HEK293T (cell line): ENCODE measurements around the gene CDHR1.

Experiments
- CTCF ChIA-PET: fragments of 350-600 bp; formaldehyde crosslinking; extraction: SDS; loops from one replicate; lab custom pipeline; 2021; ENCODE audit warnings: antibody characterized with exemption, inconsistent platforms; lab: Yijun Ruan, JAX
- POLR2A ChIA-PET: fragments of 350-600 bp; formaldehyde crosslinking; extraction: SDS; loops from one replicate; lab custom pipeline; 2020; ENCODE audit warnings: antibody characterized with exemption, inconsistent platforms; lab: Yijun Ruan, JAX
- DNase-seq: peaks from one replicate; pipeline ENCODE4 v3.0.0; 2012; ENCODE audit warnings: mixed read lengths; ENCODE audit errors: extremely low spot score
- ARNT ChIP-seq: fragments of 450-650 bp; IDR thresholded peaks from 2 replicates; pipeline ENCODE4 v1.6.1; 2017; ENCODE audit warnings: mild to moderate bottlenecking
- BHLHE40 ChIP-seq: fragments of 450-650 bp; IDR thresholded peaks from 2 replicates; pipeline ENCODE4 v1.6.1; 2016; ENCODE audit warnings: mild to moderate bottlenecking, moderate library complexity, borderline replicate concordance
- CTBP1 ChIP-seq: fragments of 450-650 bp; IDR thresholded peaks from 2 replicates; pipeline ENCODE4 v1.6.1; 2016; ENCODE audit warnings: borderline replicate concordance
- ELF4 ChIP-seq: fragments of 450-650 bp; IDR thresholded peaks from 2 replicates; pipeline ENCODE4 v1.6.1; 2017; ENCODE audit warnings: antibody characterized with exemption
- FOXA1 ChIP-seq: fragments of 450-650 bp; IDR thresholded peaks from 2 replicates; pipeline ENCODE4 v1.6.1; 2016; ENCODE audit warnings: mild to moderate bottlenecking
- FOXK2 ChIP-seq: fragments of 450-650 bp; IDR thresholded peaks from 2 replicates; pipeline ENCODE4 v1.6.1; 2016; ENCODE audit warnings: mild to moderate bottlenecking
- FOXM1 ChIP-seq: fragments of 450-650 bp; IDR thresholded peaks from 2 replicates; pipeline ENCODE4 v1.6.1; 2017; ENCODE audit warnings: mild to moderate bottlenecking, borderline replicate concordance
- HDGF ChIP-seq: fragments of 450-650 bp; IDR thresholded peaks from 2 replicates; pipeline ENCODE4 v1.6.1; 2017; ENCODE audit warnings: antibody characterized with exemption, borderline replicate concordance
- L3MBTL2 ChIP-seq: fragments of 450-650 bp; conservative IDR thresholded peaks from 2 replicates; pipeline ENCODE4 v1.6.1; 2016; ENCODE audit warnings: mild to moderate bottlenecking
- LEF1 ChIP-seq: fragments of 450-650 bp; IDR thresholded peaks from 2 replicates; pipeline ENCODE4 v1.6.1; 2017; ENCODE audit warnings: mild to moderate bottlenecking, borderline replicate concordance
- NFRKB ChIP-seq: fragments of 450-650 bp; IDR thresholded peaks from 2 replicates; pipeline ENCODE4 v1.6.1; 2016; ENCODE audit warnings: mild to moderate bottlenecking, moderate library complexity
- SP1 ChIP-seq: fragments of 450-650 bp; IDR thresholded peaks from 2 replicates; pipeline ENCODE4 v1.6.1; 2017
- SUZ12 ChIP-seq: fragments of 450-650 bp; IDR thresholded peaks from 2 replicates; pipeline ENCODE4 v1.6.1; 2016; ENCODE audit warnings: mild to moderate bottlenecking
- TARDBP ChIP-seq: fragments of 450-650 bp; IDR thresholded peaks from 2 replicates; pipeline ENCODE4 v1.6.1; 2016
- ZNF384 ChIP-seq: fragments of 450-650 bp; IDR thresholded peaks from 2 replicates; pipeline ENCODE4 v1.6.1; 2016
- TF ChIP-seq, protein P1 (sequence below): fragments of 450-650 bp; IDR thresholded peaks from 2 replicates; pipeline ENCODE4 v1.6.1; 2016

CDHR1 gene

DNA sequence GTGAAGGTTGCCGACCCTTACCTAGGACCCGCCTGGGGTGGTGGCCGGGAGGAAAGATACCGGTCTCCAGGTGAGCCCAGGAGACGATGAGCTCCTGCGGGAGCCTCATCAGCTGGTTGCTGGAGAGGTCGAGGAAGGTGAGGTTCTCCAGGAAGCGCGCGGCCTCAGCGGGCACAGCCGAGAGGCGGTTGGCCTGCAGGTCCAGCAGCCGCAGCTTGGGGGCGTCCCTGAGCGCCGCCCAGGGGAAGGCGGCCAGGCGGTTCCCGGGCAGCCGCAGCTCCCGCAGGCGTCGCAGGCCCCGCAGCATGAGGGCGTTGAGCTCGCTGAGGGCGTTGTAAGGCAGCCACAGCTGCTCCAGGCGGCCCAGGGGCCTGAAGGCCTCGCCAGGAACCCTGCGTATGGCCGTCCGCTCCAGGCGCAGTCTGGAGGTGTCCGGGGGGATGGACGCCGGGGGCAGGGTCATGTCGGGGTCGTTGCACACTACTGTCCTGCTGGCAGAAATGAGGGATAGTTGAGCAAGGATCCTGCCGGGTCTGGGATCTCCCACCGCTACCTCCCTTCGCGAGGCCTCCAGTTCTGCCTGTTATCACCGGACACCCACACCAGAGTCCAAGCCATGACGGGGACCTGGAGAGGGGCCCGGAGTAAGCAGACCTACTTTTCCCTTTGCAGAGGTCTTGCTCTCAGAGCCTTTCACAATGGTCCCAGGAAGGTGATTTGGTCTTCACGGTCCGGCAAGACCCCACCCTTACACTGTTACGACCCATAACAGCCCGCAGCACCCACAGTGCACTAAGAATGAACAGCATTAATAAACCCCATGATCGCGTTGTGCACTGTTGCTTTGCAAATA lies 43.1 kb downstream of the CDHR1 start:
- no peak for DNase-seq
- CTCF ChIA-PET, result no interaction called here
- TF ChIP-seq HDGF (no peak), ELF4 (no peak), L3MBTL2 (no peak), LEF1 (no peak), ARNT (no peak), ZNF384 (no peak), FOXM1 (no peak), TARDBP (no peak), FOXA1 (no peak), SUZ12 (no peak), FOXK2 (no peak)
- TF ChIP-seq, protein P1, sequence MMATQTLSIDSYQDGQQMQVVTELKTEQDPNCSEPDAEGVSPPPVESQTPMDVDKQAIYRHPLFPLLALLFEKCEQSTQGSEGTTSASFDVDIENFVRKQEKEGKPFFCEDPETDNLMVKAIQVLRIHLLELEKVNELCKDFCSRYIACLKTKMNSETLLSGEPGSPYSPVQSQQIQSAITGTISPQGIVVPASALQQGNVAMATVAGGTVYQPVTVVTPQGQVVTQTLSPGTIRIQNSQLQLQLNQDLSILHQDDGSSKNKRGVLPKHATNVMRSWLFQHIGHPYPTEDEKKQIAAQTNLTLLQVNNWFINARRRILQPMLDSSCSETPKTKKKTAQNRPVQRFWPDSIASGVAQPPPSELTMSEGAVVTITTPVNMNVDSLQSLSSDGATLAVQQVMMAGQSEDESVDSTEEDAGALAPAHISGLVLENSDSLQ, result no peak
- POLR2A ChIA-PET, result no interaction called here

DNA sequence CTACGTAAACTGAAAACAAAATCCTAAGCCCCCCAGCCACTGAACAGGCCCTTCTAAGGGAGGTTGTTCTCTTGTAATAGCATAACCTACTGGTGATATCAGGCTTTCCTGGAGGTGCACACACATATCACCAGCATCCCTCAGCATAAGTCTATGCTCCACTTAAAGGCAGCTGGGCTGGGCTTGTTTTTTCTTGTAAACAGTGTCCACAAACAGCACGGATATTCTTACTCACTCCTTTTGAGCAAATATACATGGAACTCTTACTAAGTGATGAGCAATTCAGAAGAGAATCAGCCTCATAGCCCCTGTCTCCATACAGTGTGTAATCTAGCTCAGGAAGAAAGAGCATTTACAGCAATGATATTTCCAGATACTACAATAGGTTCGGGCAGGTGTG lies 44.6 kb downstream of the CDHR1 start:
- DNase-seq, result no peak
- TF ChIP-seq NFRKB, result no peak
- TF ChIP-seq SP1, result no peak
- TF ChIP-seq BHLHE40, result no peak
- TF ChIP-seq FOXA1, result no peak
- TF ChIP-seq LEF1, result no peak
- POLR2A ChIA-PET, result no interaction called here
- CTCF ChIA-PET, result no interaction called here

DNA sequence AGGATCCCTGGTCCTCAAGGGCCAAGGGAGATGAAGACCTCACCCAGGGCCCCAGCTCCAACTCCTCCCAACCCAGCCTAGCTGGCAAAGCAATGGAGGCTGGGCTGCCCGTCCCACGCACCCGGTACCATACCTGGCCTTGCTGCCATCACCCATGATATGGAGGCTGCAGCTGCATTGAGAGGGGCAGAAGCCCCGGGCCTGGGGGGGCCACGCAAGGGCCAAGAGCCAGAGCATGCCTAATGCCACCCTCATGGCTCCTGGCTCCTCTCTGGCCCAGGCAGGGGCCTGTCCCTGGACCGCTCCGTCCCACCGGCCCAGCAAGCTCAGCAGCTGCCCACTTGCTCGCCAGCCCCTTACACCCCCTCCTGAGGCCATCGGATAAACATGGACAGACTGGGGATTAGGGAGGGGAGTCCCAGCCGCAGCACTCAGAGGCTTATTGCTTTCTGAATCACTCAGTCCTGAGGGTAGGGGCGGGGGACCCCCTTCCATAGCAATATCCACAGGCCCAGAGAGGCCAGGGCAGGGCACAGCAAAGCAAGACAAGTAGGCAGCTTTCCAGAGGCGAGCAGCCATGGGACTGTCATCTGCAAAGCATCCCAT lies 47.0 kb downstream of the CDHR1 start, which contains the start of gene LRIT1:
TSS of gene LRIT1 (minus strand) at position 362 of the 606 bp plus-strand sequence. CDS start at position 255, 107 bp downstream.
- DNase-seq, result no peak
- ChIA-PET POLR2A (no interaction called here), CTCF (interaction anchor here (0.7 kb wide), 1 partner anchor 165 kb away, joined by 3 read pairs; no protein-coding TSS in a partner anchor)
- TF ChIP-seq, protein P1, result no peak
- TF ChIP-seq LEF1 (no peak), BHLHE40 (no peak), HDGF (no peak), SP1 (no peak), NFRKB (no peak), SUZ12 (no peak), FOXA1 (no peak), TARDBP (no peak), L3MBTL2 (no peak), ELF4 (no peak), ZNF384 (no peak), FOXM1 (no peak), FOXK2 (no peak), CTBP1 (no peak)

DNA sequence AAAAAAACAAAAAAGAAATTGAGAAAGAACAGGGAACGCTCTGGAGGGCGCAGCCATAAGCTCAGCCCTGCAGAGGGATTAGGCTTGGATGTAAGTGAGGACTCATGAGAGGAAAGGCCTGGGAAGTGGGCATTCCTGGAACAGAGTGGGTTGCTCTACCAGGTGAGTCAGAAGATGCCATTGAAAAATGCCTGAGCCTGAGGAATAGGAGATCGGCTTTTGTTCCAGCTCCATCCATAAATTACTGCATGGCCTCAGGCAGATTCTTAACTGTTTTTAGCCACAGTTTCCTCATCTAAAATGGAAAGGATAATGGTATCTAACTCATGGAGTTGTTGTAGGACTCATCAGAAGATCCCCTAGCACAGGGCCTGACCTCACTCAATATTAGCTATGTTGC lies 49.4 kb downstream of the CDHR1 start:
- no peak for DNase-seq
- CTCF ChIA-PET, result no interaction called here
- TF ChIP-seq SP1, result no peak
- TF ChIP-seq FOXA1, result no peak
- no peak for TF ChIP-seq CTBP1
- TF ChIP-seq SUZ12, result no peak
- no peak for TF ChIP-seq L3MBTL2
- TF ChIP-seq ARNT, result no peak
- no peak for TF ChIP-seq ZNF384
- TF ChIP-seq HDGF, result no peak
- TF ChIP-seq ELF4, result no peak
- TF ChIP-seq BHLHE40, result no peak
- TF ChIP-seq, protein P1, result no peak
- no peak for TF ChIP-seq FOXM1
- TF ChIP-seq FOXK2, result no peak
- no peak for TF ChIP-seq NFRKB
- TF ChIP-seq LEF1, result no peak
- TF ChIP-seq TARDBP, result no peak
- POLR2A ChIA-PET, result interaction anchor here (0.9 kb wide), 1 partner anchor 24 kb away, joined by 3 read pairs; no protein-coding TSS in a partner anchor

DNA sequence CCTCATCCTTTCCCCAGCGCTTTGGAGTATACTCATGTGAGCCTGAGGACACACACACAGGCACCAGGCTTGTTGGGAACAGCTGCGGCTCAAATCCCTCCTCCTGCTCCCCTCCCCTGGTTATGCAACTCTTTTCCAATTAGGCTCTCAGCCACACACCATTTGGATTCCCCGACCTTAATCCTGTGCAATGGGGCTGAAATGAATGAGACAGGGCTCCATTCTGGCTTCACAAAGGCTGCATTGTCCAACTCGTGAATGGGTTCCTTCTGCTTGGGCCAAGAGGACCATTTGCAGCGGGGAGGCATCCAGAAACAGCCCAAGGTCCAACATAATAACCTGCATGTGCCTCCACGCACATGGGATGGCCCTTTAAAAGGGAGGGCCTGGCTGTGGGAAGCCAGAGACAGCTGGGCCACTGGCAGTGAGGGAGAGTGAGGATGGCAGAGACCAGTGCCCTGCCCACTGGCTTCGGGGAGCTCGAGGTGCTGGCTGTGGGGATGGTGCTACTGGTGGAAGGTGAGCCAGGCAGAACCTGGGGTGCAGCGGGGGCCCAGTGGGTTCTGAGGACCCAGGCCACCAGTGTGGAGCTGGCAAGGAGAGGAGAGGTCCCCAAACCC lies 50.4 kb downstream of the CDHR1 start, which contains the start of gene RGR:
TSS of gene RGR (plus strand) at position 403 of the 620 bp plus-strand sequence. CDS start at position 441, 38 bp downstream.
- no peak for DNase-seq
- POLR2A ChIA-PET, result no interaction called here
- CTCF ChIA-PET, result no interaction called here
- no peak for TF ChIP-seq BHLHE40
- no peak for TF ChIP-seq CTBP1
- no peak for TF ChIP-seq HDGF
- TF ChIP-seq LEF1, result no peak
- TF ChIP-seq ZNF384, result no peak
- no peak for TF ChIP-seq SP1
- TF ChIP-seq, protein P1, result no peak
- no peak for TF ChIP-seq SUZ12
- TF ChIP-seq FOXK2, result no peak
- no peak for TF ChIP-seq ELF4
- TF ChIP-seq FOXA1, result no peak
- TF ChIP-seq FOXM1, result no peak
- no peak for TF ChIP-seq NFRKB
- TF ChIP-seq TARDBP, result no peak
- TF ChIP-seq ARNT, result no peak
- no peak for TF ChIP-seq L3MBTL2
